ENCODE data around the gene OMP.

Gene OMP

GRCh38 chr11:77108436-77108835, 5.8 kb downstream of the OMP start:
- no peak for DNase-seq

GRCh38 chr11:77109236-77110019, 6.8 kb downstream of the OMP start:
- no peak for DNase-seq

- DNase-seq = no peak
Measured at GRCh38 chr11:77110836-77111235, 8.2 kb downstream of the OMP start.

GRCh38 chr11:77111277-77111676, 8.6 kb downstream of the OMP start:
- DNase-seq = no peak

- DNase-seq = no peak
Measured at GRCh38 chr11:77111946-77112345, 9.3 kb downstream of the OMP start.

- DNase-seq = no peak
Measured at GRCh38 chr11:77112641-77113381, 10.2 kb downstream of the OMP start.

- no peak for DNase-seq
Measured at GRCh38 chr11:77113382-77114088, 10.9 kb downstream of the OMP start.

- DNase-seq = no peak
Measured at GRCh38 chr11:77114089-77114463, 11.4 kb downstream of the OMP start.

- DNase-seq = no peak
Measured at GRCh38 chr11:77115181-77115611, 12.6 kb downstream of the OMP start.

- no peak for DNase-seq
Measured at GRCh38 chr11:77115956-77116355, 13.3 kb downstream of the OMP start.

- no peak for DNase-seq
Measured at GRCh38 chr11:77117492-77117891, 14.9 kb downstream of the OMP start.

GRCh38 chr11:77118086-77118485, 15.4 kb downstream of the OMP start:
- no peak for DNase-seq

- DNase-seq = no peak
Measured at GRCh38 chr11:77118971-77119370, 16.3 kb downstream of the OMP start.

GRCh38 chr11:77119531-77119936, 16.9 kb downstream of the OMP start:
- DNase-seq = no peak

- no peak for DNase-seq
Measured at GRCh38 chr11:77120571-77120970, 17.9 kb downstream of the OMP start.

- DNase-seq = no peak
Measured at GRCh38 chr11:77121096-77121640, 18.5 kb downstream of the OMP start.

GRCh38 chr11:77121876-77122575, 19.4 kb downstream of the OMP start:
- DNase-seq = no peak

- no peak for DNase-seq
Measured at GRCh38 chr11:77122576-77123212, 20.1 kb downstream of the OMP start.

- no peak for DNase-seq
Measured at GRCh38 chr11:77123591-77123990, 21.0 kb downstream of the OMP start.

GRCh38 chr11:77124041-77124440, 21.4 kb downstream of the OMP start:
- no peak for DNase-seq

GRCh38 chr11:77124488-77124887, 21.8 kb downstream of the OMP start:
- no peak for DNase-seq

GRCh38 chr11:77125191-77125590, 22.6 kb downstream of the OMP start:
- DNase-seq = no peak
